Choroid plexus epithelial cell (primary cell): ENCODE measurements around the gene PPARA.
"Not testable (repeated sequence)": the region's sequence is repeated elsewhere in the genome, so short reads cannot be mapped to it uniquely, and the experiment has no call there.

Experiments used
- DNase-seq: peaks from one replicate; pipeline ENCODE4 v3.0.0-alpha.2; 2010; ENCODE audit warnings: low read depth
- H3K4me3 ChIP-seq: 2 replicates; pipeline ENCODE4 v1.5.1; 2011; ENCODE audit warnings: low read depth, mild to moderate bottlenecking, control low read depth, low read length, moderate library complexity
- TF ChIP-seq, protein P1 (sequence below): conservative IDR thresholded peaks from 2 replicates; pipeline ENCODE4 v1.5.1; 2011; ENCODE audit warnings: low read depth, mild to moderate bottlenecking, control low read depth, inconsistent platforms, low read length, moderate library complexity

PPARA gene

DNA sequence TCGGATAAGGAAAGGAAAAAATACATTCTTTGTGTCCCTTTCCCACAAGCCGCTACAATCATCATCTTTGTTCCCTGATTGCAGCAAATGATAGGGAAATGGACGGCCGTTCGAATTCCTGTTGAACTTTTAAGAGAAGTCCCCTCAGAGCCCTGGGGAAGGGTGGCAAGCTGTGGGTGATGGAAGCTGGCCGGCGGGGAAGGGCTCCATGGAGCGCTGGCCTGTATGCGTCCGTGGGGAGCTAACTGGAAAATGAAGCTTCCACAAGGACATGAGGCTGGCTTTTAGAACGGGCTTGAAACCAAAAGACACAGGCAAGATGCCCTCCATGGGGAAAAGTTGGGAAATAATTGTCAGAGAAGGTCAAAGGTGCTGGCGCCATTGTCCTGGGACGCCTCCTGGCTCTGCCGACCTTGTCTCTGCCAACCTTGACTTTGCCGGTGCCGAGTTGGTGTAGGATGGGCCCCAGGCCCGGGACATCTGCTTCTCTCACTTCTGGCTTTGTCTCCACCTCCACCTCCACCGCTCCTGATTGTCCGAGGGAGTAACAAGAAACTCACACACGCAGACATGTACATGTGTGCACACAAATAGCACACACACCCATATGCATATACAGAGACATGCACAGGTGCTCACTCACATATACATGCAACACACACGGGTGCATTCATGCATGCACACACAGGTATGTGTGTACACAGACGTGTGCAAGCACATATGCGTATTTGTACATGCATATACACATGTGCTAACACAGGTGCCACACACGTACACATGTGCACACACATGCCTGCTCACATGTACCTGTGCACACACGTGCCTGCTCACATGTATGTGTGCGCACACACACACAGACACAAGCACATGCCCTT is 14.5 kb upstream of the PPARA start:
- H3K4me3 ChIP-seq, result no peak overlapping the region
- TF ChIP-seq, protein P1, sequence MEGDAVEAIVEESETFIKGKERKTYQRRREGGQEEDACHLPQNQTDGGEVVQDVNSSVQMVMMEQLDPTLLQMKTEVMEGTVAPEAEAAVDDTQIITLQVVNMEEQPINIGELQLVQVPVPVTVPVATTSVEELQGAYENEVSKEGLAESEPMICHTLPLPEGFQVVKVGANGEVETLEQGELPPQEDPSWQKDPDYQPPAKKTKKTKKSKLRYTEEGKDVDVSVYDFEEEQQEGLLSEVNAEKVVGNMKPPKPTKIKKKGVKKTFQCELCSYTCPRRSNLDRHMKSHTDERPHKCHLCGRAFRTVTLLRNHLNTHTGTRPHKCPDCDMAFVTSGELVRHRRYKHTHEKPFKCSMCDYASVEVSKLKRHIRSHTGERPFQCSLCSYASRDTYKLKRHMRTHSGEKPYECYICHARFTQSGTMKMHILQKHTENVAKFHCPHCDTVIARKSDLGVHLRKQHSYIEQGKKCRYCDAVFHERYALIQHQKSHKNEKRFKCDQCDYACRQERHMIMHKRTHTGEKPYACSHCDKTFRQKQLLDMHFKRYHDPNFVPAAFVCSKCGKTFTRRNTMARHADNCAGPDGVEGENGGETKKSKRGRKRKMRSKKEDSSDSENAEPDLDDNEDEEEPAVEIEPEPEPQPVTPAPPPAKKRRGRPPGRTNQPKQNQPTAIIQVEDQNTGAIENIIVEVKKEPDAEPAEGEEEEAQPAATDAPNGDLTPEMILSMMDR, result no peak
- no peak for DNase-seq

DNA sequence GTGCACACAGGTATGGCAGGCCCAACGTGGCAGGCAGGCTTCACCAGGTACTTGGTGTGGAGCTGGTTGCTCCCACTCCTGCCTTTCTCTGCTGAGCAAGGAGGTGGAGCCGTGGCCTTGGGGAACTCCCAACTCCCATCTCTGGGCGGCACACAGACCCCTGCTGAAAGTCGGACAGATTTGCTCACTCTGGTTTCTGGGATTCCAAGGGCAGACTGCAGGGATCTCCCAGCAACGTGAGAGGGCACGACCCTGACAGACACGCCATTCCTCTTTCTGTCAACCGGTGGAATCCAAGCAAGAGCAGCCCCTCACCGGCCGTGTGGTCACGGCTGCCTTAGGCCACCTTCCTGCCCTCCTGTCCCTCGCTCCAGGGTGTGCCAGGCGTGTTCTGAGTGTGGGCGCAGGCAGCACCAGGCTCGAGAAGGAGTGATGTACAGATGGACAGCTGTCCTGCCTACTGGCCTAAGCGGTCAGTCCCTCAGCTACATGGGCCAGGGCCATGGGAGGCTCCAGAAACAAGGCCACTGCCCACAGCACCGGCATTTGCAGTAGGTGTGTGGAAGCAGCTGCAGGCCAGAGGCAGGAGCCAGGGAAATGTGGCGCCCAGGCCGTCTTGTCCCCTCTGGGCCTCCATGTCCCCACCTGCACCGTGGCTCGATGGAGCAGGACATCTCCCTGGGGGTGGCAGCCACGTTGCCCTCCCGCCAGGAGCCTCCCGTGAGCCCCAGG is 13.7 kb upstream of the PPARA start:
- no peak overlapping the region for H3K4me3 ChIP-seq
- DNase-seq, result no peak
- TF ChIP-seq, protein P1, result no peak

DNA sequence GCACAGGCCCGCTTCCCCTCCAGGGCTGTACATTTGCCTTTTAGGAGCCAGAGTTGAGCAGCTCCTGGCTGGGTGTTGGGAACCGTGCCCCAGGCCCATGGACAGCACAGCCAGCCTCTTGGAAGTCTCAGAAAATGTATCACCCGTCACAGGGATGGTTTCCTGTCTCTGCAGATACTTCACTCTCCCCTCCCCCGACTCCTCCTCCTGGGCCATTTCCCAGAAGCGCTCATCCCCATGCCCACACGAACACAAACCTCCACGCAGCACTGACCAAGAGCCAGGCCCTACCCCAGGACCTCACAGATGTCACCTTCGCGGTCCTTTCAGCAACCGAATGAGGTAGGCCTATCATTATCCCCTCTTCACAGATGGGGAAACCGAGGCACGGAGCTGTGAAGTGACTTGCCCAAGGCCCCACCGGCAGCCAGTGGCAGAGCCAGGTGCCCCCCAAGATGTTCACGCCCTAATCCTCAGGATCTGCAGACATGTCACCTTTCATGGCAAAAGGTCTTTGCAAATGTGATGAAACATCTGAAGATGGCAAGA is 13.0 kb upstream of the PPARA start:
- no peak overlapping the region for H3K4me3 ChIP-seq
- DNase-seq, result no peak
- TF ChIP-seq, protein P1, result no peak

DNA sequence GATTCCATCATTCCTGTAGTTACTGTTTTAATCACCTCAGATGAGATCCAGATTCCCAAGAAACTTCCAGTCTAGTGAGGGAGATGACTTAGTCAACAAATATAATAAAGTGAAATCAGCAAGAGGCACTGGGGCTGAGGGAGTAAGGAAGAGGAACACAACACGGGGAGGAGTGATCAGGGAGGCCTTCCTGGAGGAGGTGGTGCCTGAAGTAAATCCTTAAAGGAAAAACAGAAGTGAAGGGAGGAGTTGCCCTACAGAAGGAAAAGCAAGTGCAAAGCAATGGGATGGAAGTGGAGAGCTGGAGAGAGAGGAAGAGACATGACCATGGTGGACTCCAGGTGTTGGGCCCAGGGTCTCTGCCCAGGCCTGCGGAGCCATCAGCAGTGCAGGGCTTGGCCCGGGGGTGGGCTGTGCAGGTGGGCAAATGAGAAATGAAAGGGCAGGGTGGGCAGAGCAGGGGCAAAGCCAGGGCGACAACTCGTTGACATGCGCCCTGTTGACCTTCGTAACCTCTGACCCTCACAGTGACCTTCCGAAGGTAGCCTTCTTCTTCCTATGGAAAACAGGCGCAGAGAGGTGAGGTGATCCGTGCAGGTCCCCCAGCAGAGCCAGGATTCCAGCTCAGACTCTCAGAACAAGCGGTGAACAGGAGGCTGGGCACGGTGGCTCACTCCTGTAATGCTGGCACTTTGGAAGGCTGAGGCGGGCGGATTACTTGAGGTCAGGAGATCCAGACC is 12.1 kb upstream of the PPARA start:
- TF ChIP-seq, protein P1, result no peak
- DNase-seq, result no peak
- H3K4me3 ChIP-seq, result no peak overlapping the region

- DNase-seq, H3K4me3 ChIP-seq: not testable (repeated sequence)
Observed at GRCh38 chr22:46139417-46139816, 10.9 kb upstream of the PPARA start.

DNA sequence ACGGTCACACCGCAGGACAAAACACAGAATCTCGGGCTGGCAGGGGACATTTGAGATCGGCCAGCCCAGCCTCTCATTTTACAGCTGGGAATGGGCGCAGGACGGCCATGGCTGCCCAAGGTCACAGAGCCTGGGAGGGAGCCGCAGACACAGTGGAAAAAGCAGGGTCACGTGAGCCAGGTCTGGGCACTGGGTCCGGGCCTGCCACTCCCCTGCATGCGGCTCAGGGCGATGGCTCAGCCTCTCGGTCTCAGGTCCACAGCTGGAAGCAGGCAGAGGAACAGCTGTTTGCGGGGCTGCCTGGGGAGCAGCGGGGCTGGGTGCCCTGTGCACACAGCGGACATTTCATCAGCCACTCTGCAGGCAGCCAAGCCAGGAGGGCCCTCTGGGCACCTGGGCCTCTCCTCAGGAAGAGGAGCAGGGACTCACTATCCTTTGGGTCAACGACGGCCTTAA is 10.4 kb upstream of the PPARA start:
- no peak for DNase-seq
- TF ChIP-seq, protein P1, result no peak
- no peak overlapping the region for H3K4me3 ChIP-seq
